NCI-H1092 (cell line): ENCODE results near the gene TAB2.
A peak's percentile ranks its signal among the peaks of the same experiment; 100 is the strongest.
"Not testable (repeated sequence)": the region's sequence is repeated elsewhere in the genome, so short reads cannot be mapped to it uniquely, and the experiment has no call there.

Source experiments
- DNase-seq: peaks from one replicate; lab custom pipeline; 2025; lab: John Stamatoyannopoulos, UW

Gene TAB2

DNA sequence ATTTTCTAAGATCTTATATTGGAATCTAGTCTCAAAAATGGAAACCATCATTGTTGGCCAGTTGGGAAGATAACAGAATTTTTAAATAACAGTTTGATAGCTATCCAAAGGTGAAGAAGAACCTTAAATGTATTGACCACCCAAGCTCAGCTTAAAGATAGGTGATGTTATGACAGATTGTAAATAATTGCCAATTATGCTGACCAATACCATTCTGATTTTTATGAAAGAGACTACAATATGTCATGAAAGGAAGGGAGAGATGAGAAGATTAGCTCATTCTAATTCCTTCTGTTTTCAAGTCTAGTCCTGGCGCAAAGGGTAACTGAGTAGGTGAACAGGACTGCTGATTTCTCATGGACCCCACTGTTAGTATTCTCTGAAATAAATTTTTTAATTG, 5.7 kb upstream of the TAB2 start:
- DNase-seq = no peak

DNA sequence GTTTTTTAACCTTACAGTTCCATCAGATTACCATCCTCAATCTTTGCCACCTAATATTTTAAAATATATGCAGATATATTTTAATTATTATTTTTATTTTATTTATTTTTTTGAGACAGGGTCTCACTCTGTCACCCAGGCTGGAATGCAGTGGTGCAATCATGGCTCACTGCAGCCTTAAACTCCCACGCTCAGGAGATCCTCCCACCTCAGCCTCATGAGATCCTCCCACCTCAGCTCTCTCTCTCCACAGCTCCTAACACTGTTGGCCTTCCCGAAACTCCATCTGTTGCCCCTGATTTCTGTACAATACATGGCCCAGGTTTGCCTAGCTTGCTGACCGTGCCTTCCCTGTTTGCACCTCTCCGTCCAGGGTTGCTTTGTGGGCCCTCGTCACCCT, 4.4 kb upstream of the TAB2 start:
- no peak for DNase-seq

DNA sequence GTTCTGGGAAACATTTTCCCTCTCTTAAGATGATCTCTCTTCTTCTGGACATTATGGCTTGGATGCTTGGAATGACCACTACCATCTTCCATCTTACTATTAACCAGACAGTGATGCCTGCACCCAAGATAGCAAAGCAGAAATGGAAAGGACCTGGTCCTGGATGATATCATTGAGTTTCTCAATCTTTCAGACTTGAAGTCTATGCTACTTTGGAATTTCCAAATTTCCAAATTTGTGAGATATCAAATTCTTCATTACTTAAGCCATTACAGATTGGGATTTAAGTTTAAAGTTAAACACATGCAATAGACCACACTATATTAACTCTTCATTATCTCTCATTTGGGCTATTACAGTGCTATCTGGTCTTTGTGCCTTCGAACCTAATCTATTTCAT, 3.7 kb upstream of the TAB2 start:
- no peak for DNase-seq

DNA sequence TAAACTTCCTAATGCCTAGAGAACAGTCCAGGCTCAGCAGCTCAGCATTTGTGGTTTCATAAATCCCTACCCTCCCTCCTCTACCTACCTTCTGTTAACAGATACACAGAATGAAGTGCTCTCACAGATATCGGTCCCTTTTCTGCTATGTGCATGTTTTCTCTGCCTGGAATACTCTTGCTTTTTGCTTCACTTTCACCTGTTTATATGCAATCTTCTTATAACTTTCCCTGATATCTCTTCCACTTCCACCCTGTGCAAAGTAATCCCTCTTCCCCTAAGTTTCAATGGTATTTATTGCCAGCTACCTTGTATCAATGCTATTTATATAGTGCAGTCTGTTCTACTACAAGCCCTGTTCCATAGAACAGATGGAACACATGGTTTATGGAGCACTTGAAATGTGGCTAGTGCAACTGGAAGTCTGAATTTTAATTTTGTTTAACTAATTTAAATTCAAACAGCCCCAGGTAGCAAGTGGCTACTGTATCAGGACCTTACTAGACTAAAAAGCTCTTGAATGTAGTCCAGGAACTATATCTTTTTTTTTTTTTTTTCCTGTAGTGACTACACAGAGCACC, 3.1 kb upstream of the TAB2 start:
- no peak for DNase-seq

DNA sequence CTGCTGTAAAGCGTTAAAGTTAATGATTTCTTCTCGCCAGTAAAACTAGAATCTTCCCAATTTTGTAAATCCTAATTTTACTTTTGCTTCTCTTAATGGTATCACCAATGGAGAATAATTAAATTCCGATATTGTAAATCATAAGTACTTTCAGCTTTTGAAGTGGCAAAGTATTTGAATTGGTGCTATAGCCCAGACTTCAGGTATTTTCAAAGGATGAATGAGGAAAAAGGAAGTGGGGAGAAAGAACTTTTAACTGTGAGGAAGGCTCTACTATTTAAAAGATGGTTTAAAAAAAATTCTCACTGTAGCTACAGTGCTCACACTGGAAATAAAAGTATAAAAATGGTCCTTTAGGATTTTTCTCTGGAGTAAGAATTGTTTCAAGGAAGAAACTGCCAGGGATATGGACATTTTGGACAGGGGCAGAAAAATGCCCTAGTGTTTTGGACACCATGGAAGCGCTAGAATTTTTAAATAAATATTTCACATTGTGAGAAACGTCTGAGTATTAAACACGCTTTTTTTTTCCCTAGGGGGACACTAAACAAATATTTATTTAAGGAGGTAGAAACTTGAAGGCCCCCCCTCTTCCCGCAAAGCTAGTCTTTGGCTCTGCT, 1.3 kb upstream of the TAB2 start:
- DNase-seq = no peak

DNA sequence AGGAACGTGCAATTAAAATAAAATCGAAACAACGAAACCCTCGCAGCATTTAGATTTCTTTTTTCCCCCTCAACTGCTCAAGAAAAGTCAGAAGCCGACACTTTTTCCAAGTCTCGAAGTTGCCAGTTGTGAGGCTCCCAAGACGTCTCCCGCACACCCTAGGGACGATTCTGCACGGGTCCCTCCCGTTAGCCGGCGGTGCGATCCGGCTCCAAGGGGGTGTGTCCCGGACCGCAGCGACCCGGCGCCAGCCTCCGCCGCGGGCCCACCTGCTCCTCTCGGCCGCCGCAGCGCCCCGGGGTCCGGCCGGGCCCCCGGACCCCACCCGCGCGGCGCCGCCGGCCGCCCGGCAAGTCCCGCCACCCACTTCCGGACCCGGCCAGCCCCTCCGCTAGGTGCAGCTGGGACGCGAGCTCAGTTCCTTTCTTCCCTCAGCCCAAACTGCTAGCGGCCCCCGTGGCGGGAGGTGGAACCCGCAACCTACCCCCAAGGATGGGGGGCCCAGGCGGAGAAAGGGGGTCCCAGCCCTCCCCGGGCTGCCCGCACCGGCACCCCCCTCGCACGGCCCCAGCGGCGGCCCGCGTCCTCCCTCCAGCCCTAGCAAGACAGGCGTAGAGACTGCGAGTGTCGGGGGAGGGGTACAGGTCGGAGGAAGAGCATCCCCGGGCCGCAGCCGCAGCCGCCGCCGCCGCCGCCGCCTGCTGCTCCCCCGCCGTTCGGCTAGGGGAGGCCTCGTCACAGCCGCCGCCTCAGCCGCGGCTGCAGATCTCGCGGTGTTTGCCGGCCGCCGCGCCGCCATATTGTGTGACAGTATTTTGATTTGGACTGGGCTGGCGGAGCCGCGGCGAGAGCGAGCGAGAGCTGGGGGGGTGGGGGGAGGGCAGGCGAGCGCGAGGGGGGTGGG, 520 bp upstream of the TAB2 start:
- peak; percentile 91 for DNase-seq

DNA sequence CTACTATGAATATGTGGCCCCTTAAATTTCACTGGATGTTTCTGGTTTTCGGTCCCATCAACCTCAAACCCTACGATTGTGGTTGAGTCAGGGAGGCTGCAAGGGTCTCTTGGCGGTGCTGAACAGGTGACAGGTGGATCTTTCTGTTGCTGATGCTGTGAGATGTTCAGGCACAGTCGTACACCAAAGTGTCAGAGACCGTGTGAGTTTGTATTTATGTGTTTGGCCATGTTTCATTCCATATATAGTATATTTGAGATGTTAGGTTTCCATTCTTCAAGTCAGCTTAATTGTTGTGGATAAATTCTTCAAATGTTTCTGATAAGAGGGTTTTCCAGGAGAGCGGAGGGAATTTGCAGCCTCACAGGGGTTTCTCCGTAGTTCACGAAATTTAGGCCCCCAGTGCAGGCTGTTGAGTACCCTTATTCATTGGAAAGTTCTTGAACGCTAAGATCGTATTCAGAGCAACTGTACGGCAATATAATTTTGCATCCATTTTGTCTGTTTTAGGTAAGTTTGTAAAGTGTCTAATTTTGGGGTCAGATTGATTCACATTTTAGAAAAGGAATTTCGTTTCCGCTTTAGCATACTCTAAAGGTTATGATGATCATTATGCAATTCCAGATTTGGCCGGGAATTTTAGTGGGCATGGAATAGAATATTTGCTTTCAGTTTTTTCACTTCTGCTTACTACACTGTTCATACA, 1.2 kb downstream of the TAB2 start:
- DNase-seq = no peak

DNA sequence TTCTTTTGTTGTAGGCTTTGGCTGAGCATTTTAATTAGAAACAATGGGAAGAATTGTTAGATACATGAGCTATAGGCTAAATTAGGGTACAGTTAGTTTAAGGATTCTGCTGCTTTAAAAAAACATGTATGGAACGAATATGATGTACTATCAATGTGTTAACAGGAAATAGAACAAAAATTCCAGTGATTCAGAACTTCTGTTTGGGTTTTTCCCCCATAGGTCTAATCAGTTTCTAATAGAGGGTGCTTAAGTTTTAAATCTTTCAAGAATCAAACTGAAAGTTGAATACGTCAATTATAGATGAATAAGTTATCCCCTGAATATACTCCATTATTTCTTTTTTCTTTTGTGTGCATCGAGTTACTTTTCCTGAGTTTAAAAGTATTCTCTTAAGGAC, 1.9 kb downstream of the TAB2 start:
- DNase-seq = no peak

DNA sequence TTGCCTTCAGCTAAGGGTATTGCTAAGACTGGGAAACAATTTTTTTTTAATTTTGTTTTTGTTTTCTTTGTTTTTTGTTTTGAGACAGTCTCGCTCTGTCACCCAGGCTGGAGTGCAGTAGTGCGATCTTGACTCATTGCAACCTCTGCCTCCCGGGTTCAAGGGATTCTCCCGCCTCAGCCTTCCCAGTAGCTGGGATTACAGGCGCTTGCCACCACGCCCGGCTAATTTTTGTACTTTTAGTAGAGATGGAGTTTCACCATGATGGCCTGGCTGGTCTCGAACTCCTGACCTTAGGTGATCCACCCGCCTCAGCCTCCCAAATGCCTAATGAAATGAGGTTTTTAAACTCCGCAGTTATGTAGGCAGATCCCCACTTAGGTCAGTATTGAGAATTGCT, 2.5 kb downstream of the TAB2 start:
- not testable (repeated sequence) for DNase-seq

DNA sequence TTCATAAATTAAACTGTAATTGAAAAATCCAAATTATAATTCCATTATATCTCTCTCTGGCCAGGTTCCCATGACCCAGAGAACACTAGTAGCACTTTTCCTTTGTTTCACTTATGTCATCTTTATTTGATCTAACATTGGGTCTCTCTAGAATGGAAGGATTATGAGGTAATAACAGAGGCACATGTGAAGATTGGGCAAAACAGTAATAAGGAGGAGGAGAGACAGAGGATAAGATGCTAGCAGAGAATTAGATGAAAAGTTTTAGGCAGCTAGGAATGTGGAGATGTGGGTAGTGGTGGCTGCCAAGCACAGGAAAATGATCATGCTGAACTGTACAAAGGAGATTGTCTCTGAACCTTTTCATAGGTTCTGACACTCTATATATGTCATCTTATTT, 3.3 kb downstream of the TAB2 start:
- DNase-seq = no peak

DNA sequence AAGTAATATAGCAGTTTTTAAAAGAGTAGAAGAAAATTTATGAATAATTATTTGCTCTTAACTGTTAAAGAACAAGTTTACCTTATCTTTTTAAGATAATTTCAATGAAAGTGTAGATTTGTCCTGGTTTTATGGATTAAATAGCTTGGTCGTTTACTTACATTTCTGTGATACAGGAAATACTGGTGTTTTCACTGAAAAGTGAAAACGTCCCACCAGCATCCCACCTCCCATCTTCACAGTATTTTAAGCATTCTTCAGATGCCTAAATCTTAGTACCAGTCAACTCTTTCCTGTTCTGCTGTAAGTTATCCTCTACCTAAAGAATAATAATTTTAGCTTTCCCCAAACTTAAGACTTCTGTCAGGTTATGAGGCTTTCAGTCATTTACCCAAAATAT, 5.8 kb downstream of the TAB2 start:
- DNase-seq = no peak

DNA sequence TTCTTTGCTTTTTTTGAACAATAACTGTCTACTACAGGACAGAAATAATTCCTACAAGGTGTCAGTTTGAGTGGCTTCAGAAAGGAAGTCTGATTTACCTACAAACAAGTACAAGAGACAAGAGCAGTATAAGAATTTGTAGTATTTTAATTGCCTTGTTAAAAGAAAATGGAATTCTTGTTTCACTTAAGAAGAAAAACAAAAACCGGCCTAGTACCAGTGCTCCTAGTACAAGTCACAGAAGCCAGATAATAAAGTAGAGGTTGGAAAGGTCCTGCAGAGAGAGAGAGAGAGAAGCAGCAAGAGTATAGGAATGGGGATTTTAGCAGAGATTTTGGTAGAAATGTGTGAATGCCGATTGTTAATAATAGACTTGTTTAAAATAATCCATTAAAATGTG, 6.4 kb downstream of the TAB2 start:
- DNase-seq = no peak

DNA sequence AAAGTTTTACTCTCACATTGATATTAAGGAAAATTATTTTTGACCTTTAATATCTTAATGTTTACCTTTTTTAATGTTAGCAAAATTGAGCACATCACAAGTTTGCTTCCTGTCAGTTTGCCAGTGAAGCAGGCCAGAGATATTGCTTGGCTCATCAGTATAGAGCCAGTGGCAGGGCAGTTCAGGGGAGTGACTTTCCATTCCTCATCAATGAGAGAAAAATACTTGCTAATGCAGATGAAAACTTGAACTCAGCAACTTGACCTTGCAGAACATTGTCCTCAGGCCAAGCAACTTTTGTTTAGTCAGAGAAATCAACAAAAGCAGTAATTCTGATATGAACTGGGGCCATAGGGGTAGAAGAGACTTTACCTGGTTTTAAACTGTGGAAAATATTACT, 6.9 kb downstream of the TAB2 start:
- DNase-seq = no peak

DNA sequence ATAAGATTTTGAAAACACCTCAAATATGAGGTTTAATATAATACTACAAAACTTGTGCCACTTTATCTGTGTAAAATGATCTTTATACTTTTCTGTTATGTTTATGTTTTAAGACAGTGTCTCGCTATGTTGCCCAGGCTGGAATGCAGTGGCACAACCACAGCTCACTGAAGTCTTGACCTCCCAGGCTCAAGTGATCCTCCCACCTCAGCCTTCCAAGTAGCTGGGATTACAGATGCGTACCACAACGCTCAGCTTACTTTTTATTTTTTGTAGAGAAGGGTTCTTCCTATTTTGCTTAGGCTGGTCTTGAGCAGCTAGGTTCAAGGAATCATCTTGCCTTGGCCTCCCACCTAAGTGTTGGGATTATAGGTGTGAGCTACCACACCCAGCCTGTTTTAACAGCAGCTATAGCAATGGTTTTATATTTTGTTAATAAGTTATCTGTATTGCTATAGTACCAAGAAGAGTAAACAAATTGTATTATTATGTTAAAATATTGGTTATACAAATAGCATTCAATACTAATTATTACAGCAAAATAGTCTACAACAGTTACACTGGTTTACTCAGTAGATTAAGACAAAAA, 8.2 kb downstream of the TAB2 start:
- DNase-seq = no peak

DNA sequence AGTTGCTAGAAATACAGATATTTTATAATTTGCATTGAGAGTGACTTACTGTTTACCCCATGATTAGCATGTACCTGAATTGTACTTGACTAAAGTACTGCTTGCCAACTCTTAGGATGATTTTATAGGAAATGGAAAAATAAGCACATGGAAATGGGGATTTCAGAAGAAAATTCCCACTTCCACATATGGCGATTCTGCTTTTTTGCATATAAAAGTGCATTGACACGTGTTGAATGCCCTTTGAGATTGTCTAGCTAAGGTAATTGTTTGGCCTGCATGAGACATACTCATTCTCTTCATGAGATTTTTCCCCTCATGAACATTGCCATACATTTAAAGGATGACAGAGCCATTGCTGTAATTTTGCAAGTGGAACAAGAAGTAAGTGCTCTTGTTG, 10.1 kb downstream of the TAB2 start:
- no peak for DNase-seq

DNA sequence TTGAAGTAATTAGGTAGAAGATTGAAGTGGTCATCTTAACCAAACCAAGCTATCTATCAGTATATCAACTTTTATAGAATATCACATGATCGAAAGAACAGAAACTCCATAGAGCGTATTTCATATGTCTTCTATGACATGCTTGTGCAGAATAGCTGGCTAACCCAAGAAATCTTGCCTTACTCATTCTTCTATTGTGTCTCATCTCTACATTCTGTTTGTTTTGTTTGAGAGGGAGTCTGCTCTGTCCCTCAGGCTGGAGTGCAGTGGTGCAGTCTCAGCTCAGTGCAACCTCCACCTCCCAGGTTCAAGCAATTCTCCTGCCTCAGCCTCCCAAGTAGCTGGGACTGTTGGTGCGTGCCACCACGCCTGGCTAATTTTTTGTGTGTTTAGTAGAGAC, 10.6 kb downstream of the TAB2 start:
- no peak for DNase-seq

DNA sequence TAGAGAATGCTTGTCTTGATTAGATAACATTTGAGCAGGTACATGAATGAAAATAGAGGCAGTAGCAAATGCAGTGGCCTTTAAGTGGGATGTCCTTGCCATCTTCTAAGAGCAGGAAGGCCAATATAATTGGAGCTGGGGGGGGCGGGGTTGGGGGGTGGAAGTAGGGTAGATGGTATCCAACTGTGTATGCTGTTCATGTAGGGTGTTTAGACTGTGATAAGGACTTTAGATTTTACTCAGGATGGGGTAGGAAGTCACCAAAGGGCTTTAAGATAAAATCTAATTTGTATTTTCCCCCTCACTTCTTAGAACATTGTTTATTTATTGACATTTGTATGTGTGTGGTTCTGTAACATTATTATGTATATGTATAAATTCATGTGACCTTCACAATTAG, 12.0 kb downstream of the TAB2 start:
- no peak for DNase-seq

DNA sequence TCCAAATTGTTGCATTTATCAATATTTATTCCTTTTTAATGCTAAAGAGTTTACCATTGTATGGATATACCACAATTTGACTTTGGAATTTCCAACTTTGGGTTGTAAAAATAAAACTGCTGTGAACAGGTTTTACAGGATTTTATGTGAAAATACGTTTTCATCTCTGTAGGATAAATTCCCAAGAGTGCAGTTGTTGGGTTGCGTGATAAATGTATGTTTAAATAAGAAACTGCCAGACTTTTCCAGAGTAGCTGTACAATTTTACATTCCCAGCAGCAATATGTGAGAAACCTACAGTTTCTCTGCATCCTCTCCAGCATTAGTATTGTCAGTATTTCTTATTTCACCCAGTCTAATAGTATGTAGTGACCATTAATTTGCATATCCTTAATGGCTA, 12.6 kb downstream of the TAB2 start:
- DNase-seq = no peak

DNA sequence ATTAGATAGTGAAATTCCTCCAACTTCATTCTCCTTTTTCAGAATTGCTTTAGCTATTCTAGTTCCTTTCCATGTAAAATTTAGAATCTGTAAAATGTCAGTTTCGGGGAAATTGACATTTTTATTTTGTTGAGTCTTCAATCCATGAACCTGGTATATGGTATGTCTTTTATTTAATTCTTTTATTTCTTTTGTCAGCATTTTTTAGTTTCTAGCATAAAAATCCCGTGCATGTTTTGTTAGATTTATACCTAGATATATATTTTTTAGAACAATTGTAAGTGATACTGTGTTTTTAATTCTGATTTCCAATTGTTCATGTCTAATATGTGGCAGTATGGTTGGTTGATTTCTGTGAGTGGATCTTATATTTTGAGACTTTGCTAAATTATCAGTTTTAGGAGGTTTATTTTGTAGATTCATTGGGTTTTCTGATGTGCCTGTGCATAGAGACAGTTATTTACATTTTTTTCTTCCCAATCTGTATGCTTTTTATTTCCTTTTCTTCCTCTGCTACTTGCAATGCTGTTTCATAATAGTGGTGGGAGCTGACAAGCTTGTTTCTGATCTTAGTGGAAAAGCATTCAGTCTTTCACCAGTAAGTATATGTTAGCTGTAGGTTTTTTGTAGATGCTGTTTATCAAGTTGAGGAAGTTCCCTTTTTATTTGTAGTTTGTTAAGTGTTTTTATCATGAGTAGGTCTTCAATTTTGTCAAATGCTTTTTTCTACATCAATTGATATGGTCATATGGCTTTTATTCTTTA, 13.7 kb downstream of the TAB2 start:
- DNase-seq = no peak

DNA sequence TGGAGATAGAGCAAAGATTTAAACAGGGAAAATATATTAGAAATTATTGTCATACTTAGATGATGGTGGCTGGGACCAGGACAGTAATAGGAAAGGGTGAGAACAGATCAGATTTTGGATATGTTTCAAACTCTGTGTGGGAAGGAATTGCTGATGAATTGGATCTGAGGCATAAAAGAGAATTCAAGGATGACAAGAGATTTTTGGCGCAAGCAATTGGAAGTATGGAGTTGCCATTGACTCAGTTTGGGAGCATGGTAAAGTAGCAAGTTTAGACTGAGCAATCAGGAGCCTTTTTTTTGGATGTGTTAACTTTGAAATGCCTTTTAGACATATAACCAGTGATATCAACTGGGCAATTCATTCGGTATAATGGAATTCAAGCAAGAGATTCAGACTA, 14.4 kb downstream of the TAB2 start:
- no peak for DNase-seq

DNA sequence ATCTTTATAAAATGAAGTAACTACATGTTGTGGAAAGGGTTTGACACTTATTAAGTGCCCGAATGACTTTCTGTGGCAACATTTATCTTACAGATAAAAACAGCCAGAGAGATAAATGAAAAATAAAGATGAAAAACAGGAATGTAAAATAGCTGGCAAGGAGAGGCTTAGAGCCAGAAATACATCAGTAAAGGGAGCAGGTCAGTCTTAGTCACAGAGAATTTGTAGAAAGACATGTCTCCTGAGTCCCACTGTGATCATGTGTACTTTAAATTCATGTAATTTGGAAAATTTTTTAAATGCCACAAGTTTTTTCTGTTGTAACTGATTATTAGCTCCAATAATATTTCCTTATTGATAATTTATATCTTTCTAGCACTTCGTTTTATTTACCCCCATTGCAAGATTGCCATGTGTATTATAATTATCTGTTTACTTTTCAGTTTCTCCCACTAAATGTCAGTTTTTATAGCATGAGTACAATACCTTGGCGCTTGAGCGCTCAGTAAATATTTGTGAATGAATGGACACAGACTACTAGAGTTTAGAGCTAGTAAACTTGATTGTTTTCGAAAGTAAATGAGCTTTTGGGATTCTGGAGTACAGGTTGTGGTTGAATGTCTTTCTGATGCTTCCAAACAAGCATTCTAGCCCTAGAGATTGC, 15.2 kb downstream of the TAB2 start:
- DNase-seq = peak; percentile 3
